Frontal cortex (tissue), 4 donors: ENCODE results near the gene UHMK1. TPM values are rescaled to one million over a fixed set of nuclear protein-coding genes. Genes with fewer than 3 reads are reported as not detected.
"Not testable (repeated sequence)": the region's sequence is repeated elsewhere in the genome, so short reads cannot be mapped to it uniquely, and the experiment has no call there.

Source experiments
- DNase-seq, 2 donors: peaks; one replicate each; pipeline ENCODE4 v3.0.0; 2012; ENCODE audit warnings: low spot score in 2 of 2
- FAIRE-seq: peaks from 2 replicates; lab custom pipeline; 2012; peaks lifted over from hg19 to GRCh38; lab: Jason Lieb, UNC
- total RNA-seq: library from RNA; depleted of rRNA; stranded (reverse); fragments of >200 nt; gene quantifications from one replicate; pipeline ENCODE4 v1.2.3, GENCODE V29; 2014
- donor health status: control.
- donor health status: control.
- donor health status: control.

The UHMK1 gene
- 38.3 TPM for total RNA-seq

- DNase-seq, result peak; percentile 78 to 84
- FAIRE-seq, result no peak
Observed at GRCh38 chr1:162497723-162498495, at the start of gene UHMK1. Gene UHMK1, plus strand, starts transcription at chr1:162497818. Its CDS starts 183 bp downstream, at chr1:162498001.

- not testable (repeated sequence) for DNase-seq, FAIRE-seq
Observed at GRCh38 chr1:162454361-162454760, 43.3 kb upstream of the UHMK1 start.

- FAIRE-seq, result no peak
- no peak for DNase-seq
Observed at GRCh38 chr1:162456323-162456722, 41.3 kb upstream of the UHMK1 start.

GRCh38 chr1:162458236-162458635, 39.4 kb upstream of the UHMK1 start:
- no peak for FAIRE-seq

GRCh38 chr1:162462425-162462824, 35.2 kb upstream of the UHMK1 start:
- FAIRE-seq, DNase-seq: not testable (repeated sequence)

More at GRCh38 chr1:162458236-162458635, 39.4 kb upstream of the UHMK1 start:
- no peak for DNase-seq

GRCh38 chr1:162463021-162463420, 34.6 kb upstream of the UHMK1 start:
- FAIRE-seq (no peak), DNase-seq (no peak)

GRCh38 chr1:162466797-162467196, 30.8 kb upstream of the UHMK1 start:
- DNase-seq (no peak), FAIRE-seq (no peak)

GRCh38 chr1:162470216-162470615, 27.4 kb upstream of the UHMK1 start:
- DNase-seq (no peak), FAIRE-seq (no peak)

GRCh38 chr1:162471290-162471853, 26.2 kb upstream of the UHMK1 start:
- FAIRE-seq (no peak), DNase-seq (no peak)

- DNase-seq (no peak), FAIRE-seq (no peak)
Observed at GRCh38 chr1:162475089-162475488, 22.5 kb upstream of the UHMK1 start.

GRCh38 chr1:162475539-162476185, 22.0 kb upstream of the UHMK1 start:
- FAIRE-seq (no peak), DNase-seq (no peak)

GRCh38 chr1:162476620-162477019, 21.0 kb upstream of the UHMK1 start:
- no peak for FAIRE-seq

GRCh38 chr1:162485236-162485635, 12.4 kb upstream of the UHMK1 start:
- DNase-seq (no peak), FAIRE-seq (no peak)

More at GRCh38 chr1:162476620-162477019, 21.0 kb upstream of the UHMK1 start:
- no peak for DNase-seq

GRCh38 chr1:162487241-162487640, 10.4 kb upstream of the UHMK1 start:
- no peak for DNase-seq

GRCh38 chr1:162488219-162488618, 9.4 kb upstream of the UHMK1 start:
- no peak for DNase-seq
- no peak for FAIRE-seq

More at GRCh38 chr1:162487241-162487640, 10.4 kb upstream of the UHMK1 start:
- FAIRE-seq, result no peak

GRCh38 chr1:162495531-162496233, 1.9 kb upstream of the UHMK1 start:
- DNase-seq, FAIRE-seq: not testable (repeated sequence)

- no peak for FAIRE-seq
- DNase-seq, result no peak
Observed at GRCh38 chr1:162497104-162497722, 405 bp upstream of the UHMK1 start.

- DNase-seq (no peak), FAIRE-seq (no peak)
Observed at GRCh38 chr1:162498496-162498810, 835 bp downstream of the UHMK1 start.

- DNase-seq (no peak), FAIRE-seq (no peak)
Observed at GRCh38 chr1:162500805-162501204, 3.2 kb downstream of the UHMK1 start.

GRCh38 chr1:162502077-162502476, 4.5 kb downstream of the UHMK1 start:
- no peak for FAIRE-seq
- DNase-seq, result no peak
